WTC11 (cell line): ENCODE results near the gene FCN2. TPM values are rescaled to one million over a fixed set of nuclear protein-coding genes. Genes with fewer than 3 reads are reported as not detected.

ENCODE experiments used
- ATAC-seq: fragments of 200-7000 bp; cut with Tn5 transposase; 2 replicates; pipeline ENCODE4 v1.10.0; 2021; ENCODE audit warnings: mild to moderate bottlenecking, moderate library complexity
- CTCF ChIA-PET: fragments of 300-600 bp; sonication (Branson Sonifier 250); formaldehyde crosslinking; loops from one replicate; lab custom pipeline; 2021; ENCODE audit warnings: antibody characterized with exemption; lab: Charles Lee
- POLR2A ChIA-PET: fragments of 350-600 bp; sonication (Branson Sonifier 250); formaldehyde crosslinking; loops from one replicate; lab custom pipeline; 2021; ENCODE audit warnings: antibody characterized with exemption; lab: Charles Lee
- DNase-seq: peaks from one replicate; pipeline ENCODE4 v3.0.0; 2021; ENCODE audit warnings: low spot score
- H3K27ac Mint-ChIP-seq: 2 replicates; pipeline ENCODE4 v1.8.0; 2021; ENCODE audit warnings: mixed read lengths
- H3K27me3 Mint-ChIP-seq: 2 replicates; pipeline ENCODE4 v1.8.0; 2021; ENCODE audit warnings: low read depth, mild to moderate bottlenecking, moderate library complexity, mixed read lengths
- H3K36me3 Mint-ChIP-seq: 2 replicates; pipeline ENCODE4 v1.8.0; 2021; ENCODE audit warnings: mixed read lengths
- H3K4me1 Mint-ChIP-seq: 2 replicates; pipeline ENCODE4 v1.8.0; 2022; ENCODE audit warnings: mixed read lengths
- H3K4me3 Mint-ChIP-seq: 2 replicates; pipeline ENCODE4 v1.8.0; 2021; ENCODE audit warnings: mild to moderate bottlenecking, moderate library complexity, mixed read lengths
- H3K9me3 Mint-ChIP-seq: 2 replicates; pipeline ENCODE4 v1.8.0; 2021; ENCODE audit warnings: mixed read lengths
- CREB1 ChIP-seq: sonication (generic); formaldehyde crosslinking; IDR thresholded peaks from 2 replicates; pipeline ENCODE4 v1.8.0; 2023; ENCODE audit warnings: mild to moderate bottlenecking, missing genetic modification reagents
- CREM ChIP-seq: sonication (generic); formaldehyde crosslinking; IDR thresholded peaks from 2 replicates; pipeline ENCODE4 v1.8.1; 2022; ENCODE audit warnings: mild to moderate bottlenecking, missing genetic modification reagents, moderate library complexity
- FOXP1 ChIP-seq: sonication (generic); formaldehyde crosslinking; IDR thresholded peaks from 2 replicates; pipeline ENCODE4 v1.8.0; 2022; ENCODE audit warnings: missing genetic modification reagents, mild to moderate bottlenecking, moderate library complexity, borderline replicate concordance
- GRHL2 ChIP-seq: fragments of 250-450 bp; sonication (Bioruptor Pico); IDR thresholded peaks from 2 replicates; pipeline ENCODE4 v1.8.0; 2022; ENCODE audit warnings: mild to moderate bottlenecking, moderate library complexity; ENCODE audit not compliant: insufficient replicate concordance, severe bottlenecking
- JAZF1 ChIP-seq: fragments of 250-450 bp; sonication (Bioruptor Pico); IDR thresholded peaks from 2 replicates; pipeline ENCODE4 v1.9.0; 2021; ENCODE audit warnings: moderate library complexity, mild to moderate bottlenecking, inconsistent platforms
- KAT7 ChIP-seq: sonication (generic); formaldehyde crosslinking; IDR thresholded peaks from 2 replicates; pipeline ENCODE4 v1.8.1; 2023; ENCODE audit warnings: missing genetic modification reagents, mild to moderate bottlenecking, borderline replicate concordance
- MXD4 ChIP-seq: fragments of 250-450 bp; sonication (Bioruptor Pico); IDR thresholded peaks from 2 replicates; pipeline ENCODE4 v1.8.0; 2021; ENCODE audit warnings: mild to moderate bottlenecking, moderate library complexity, borderline replicate concordance
- NFYB ChIP-seq: sonication (generic); formaldehyde crosslinking; conservative IDR thresholded peaks from 2 replicates; pipeline ENCODE4 v1.8.0; 2022; ENCODE audit warnings: low read depth, missing genetic modification reagents
- ZBTB21 ChIP-seq: sonication (generic); formaldehyde crosslinking; IDR thresholded peaks from 2 replicates; pipeline ENCODE4 v1.8.1; 2023; ENCODE audit warnings: mild to moderate bottlenecking, missing genetic modification reagents, borderline replicate concordance
- ZNF138 ChIP-seq: sonication (generic); formaldehyde crosslinking; conservative IDR thresholded peaks from 2 replicates; pipeline ENCODE4 v1.8.1; 2022; ENCODE audit warnings: mild to moderate bottlenecking, moderate library complexity, missing genetic modification reagents
- ZNF263 ChIP-seq: sonication (generic); formaldehyde crosslinking; IDR thresholded peaks from 2 replicates; pipeline ENCODE4 v1.8.1; 2022; ENCODE audit warnings: low read depth, mild to moderate bottlenecking, moderate library complexity, missing genetic modification reagents
- ZNF671 ChIP-seq: fragments of 250-450 bp; sonication (Bioruptor Pico); IDR thresholded peaks from 2 replicates; pipeline ENCODE4 v1.8.0; 2021; ENCODE audit warnings: mild to moderate bottlenecking
- total RNA-seq: library from RNA; stranded (reverse); gene quantifications from 3 replicates; pipeline ENCODE4 v1.2.3, GENCODE V29; 2021
- TF ChIP-seq, protein P1 (sequence below): sonication (generic); formaldehyde crosslinking; IDR thresholded peaks from 2 replicates; pipeline ENCODE4 v1.8.1; 2023; ENCODE audit warnings: mild to moderate bottlenecking, missing genetic modification reagents
- TF ChIP-seq, protein P2 (sequence below): sonication (generic); formaldehyde crosslinking; IDR thresholded peaks from 2 replicates; pipeline ENCODE4 v1.8.1; 2023; ENCODE audit warnings: mild to moderate bottlenecking, missing genetic modification reagents, borderline replicate concordance
- TF ChIP-seq, protein P3 (sequence below): sonication (generic); formaldehyde crosslinking; conservative IDR thresholded peaks from 2 replicates; pipeline ENCODE4 v1.8.1; 2022; ENCODE audit warnings: mild to moderate bottlenecking, missing genetic modification reagents
- TF ChIP-seq, protein P4 (sequence below): sonication (generic); formaldehyde crosslinking; IDR thresholded peaks from 2 replicates; pipeline ENCODE4 v1.8.1; 2022; ENCODE audit warnings: low read depth, missing genetic modification reagents, borderline replicate concordance
- TF ChIP-seq, protein P5 (sequence below): sonication (generic); formaldehyde crosslinking; IDR thresholded peaks from 2 replicates; pipeline ENCODE4 v1.8.1; 2023; ENCODE audit warnings: mild to moderate bottlenecking, missing genetic modification reagents, moderate library complexity
- TF ChIP-seq, protein P6 (sequence below): fragments of 250-450 bp; sonication (Bioruptor Pico); IDR thresholded peaks from 2 replicates; pipeline ENCODE4 v1.9.0; 2021; ENCODE audit warnings: mild to moderate bottlenecking
- TF ChIP-seq, protein P7 (sequence below): fragments of 250-450 bp; sonication (Bioruptor Pico); IDR thresholded peaks from 2 replicates; pipeline ENCODE4 v2.1.2; 2022; ENCODE audit warnings: mild to moderate bottlenecking, moderate library complexity
- TF ChIP-seq, protein P8 (sequence below): sonication (generic); formaldehyde crosslinking; IDR thresholded peaks from 2 replicates; pipeline ENCODE4 v1.8.1; 2022; ENCODE audit warnings: low read depth, mild to moderate bottlenecking, moderate library complexity, missing genetic modification reagents, borderline replicate concordance

Gene FCN2
- total RNA-seq, 1 experiment from 2014 or later = not detected

DNA sequence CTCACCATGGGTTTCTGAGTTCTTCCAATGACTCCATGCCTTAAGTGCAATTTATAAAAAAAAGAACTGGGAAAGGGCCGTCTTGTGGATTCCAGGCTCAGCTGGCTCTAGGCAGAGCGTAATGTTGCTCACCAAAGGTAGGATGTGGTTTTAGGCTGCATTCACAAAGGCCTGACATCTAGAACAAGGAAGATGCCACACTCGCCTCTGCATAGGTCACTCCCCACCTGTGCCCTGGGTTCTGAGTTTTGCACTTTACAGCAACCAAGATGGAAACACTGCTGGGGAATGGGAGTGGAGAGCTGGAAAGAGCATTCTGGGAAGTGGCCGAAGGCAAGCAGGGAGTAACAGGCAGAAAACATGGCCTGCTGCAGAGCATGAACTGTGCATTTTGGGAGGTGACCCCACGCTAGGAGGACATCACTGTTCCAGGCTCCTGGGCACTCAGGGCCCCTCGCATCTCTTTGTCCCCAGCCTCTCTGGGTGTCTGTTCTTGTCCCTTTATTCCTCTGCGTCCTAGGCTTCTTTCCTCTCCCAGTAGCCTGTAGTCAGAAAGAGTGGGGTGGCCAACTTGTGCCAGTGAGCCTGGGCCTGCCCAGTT is 12.3 kb downstream of the FCN2 start (continued):
- TF ChIP-seq, protein P1, sequence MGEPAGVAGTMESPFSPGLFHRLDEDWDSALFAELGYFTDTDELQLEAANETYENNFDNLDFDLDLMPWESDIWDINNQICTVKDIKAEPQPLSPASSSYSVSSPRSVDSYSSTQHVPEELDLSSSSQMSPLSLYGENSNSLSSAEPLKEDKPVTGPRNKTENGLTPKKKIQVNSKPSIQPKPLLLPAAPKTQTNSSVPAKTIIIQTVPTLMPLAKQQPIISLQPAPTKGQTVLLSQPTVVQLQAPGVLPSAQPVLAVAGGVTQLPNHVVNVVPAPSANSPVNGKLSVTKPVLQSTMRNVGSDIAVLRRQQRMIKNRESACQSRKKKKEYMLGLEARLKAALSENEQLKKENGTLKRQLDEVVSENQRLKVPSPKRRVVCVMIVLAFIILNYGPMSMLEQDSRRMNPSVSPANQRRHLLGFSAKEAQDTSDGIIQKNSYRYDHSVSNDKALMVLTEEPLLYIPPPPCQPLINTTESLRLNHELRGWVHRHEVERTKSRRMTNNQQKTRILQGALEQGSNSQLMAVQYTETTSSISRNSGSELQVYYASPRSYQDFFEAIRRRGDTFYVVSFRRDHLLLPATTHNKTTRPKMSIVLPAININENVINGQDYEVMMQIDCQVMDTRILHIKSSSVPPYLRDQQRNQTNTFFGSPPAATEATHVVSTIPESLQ = no peak
- no peak for TF ChIP-seq CREB1
- TF ChIP-seq, protein P2, sequence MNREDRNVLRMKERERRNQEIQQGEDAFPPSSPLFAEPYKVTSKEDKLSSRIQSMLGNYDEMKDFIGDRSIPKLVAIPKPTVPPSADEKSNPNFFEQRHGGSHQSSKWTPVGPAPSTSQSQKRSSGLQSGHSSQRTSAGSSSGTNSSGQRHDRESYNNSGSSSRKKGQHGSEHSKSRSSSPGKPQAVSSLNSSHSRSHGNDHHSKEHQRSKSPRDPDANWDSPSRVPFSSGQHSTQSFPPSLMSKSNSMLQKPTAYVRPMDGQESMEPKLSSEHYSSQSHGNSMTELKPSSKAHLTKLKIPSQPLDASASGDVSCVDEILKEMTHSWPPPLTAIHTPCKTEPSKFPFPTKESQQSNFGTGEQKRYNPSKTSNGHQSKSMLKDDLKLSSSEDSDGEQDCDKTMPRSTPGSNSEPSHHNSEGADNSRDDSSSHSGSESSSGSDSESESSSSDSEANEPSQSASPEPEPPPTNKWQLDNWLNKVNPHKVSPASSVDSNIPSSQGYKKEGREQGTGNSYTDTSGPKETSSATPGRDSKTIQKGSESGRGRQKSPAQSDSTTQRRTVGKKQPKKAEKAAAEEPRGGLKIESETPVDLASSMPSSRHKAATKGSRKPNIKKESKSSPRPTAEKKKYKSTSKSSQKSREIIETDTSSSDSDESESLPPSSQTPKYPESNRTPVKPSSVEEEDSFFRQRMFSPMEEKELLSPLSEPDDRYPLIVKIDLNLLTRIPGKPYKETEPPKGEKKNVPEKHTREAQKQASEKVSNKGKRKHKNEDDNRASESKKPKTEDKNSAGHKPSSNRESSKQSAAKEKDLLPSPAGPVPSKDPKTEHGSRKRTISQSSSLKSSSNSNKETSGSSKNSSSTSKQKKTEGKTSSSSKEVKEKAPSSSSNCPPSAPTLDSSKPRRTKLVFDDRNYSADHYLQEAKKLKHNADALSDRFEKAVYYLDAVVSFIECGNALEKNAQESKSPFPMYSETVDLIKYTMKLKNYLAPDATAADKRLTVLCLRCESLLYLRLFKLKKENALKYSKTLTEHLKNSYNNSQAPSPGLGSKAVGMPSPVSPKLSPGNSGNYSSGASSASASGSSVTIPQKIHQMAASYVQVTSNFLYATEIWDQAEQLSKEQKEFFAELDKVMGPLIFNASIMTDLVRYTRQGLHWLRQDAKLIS = no peak
- no peak for TF ChIP-seq ZNF671 (CRISPR knock-in tag)
- TF ChIP-seq, protein P3, sequence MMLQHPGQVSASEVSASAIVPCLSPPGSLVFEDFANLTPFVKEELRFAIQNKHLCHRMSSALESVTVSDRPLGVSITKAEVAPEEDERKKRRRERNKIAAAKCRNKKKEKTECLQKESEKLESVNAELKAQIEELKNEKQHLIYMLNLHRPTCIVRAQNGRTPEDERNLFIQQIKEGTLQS (CRISPR knock-in tag) = no peak
- no peak for TF ChIP-seq GRHL2 (CRISPR knock-in tag)
- TF ChIP-seq JAZF1 (CRISPR knock-in tag) = no peak
- TF ChIP-seq, protein P4, sequence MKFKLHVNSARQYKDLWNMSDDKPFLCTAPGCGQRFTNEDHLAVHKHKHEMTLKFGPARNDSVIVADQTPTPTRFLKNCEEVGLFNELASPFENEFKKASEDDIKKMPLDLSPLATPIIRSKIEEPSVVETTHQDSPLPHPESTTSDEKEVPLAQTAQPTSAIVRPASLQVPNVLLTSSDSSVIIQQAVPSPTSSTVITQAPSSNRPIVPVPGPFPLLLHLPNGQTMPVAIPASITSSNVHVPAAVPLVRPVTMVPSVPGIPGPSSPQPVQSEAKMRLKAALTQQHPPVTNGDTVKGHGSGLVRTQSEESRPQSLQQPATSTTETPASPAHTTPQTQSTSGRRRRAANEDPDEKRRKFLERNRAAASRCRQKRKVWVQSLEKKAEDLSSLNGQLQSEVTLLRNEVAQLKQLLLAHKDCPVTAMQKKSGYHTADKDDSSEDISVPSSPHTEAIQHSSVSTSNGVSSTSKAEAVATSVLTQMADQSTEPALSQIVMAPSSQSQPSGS (CRISPR knock-in tag) = no peak
- TF ChIP-seq, all 79 proteins: peak for 0

DNA sequence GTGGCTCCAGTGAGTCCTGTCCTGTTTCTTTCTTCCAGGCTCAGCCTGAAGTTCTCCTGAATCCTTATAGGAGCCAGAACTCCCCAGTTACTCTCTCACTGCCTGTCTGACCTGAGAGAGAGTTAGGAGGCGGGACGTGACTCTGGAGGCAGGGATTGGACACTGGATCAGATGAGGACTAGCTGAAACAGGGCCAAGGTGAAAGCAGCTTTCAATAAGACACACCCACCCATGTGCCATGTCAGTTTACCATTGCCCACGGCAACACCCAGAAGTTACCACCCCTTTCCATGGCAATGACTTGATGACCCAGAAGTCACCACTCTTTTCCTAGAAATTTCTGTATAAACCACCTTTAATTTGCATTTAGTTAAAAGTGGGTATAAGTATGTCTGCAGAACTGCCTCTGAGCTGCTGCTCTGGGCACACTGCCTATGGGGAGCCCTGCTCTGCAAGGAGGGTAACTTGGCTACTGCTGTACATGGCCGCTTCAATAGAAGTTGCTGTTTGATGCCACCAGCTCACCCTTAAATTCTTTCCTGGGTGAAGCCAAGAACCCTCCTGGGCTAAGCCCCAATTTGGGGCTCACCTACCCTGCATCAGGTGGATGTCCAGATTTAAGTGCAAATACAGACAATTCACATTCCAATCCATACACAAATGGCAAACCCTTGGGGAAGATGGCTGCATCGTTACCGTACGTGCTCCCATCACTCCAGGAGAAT is 13.7 kb downstream of the FCN2 start:
- no peaks in the 10 kb centered on the region for H3K4me1 Mint-ChIP-seq
- peaks cover 28% of the 10 kb centered on the region for H3K9me3 Mint-ChIP-seq
- ATAC-seq = no peak
- H3K36me3 Mint-ChIP-seq = peaks cover 12% of the 10 kb centered on the region
- POLR2A ChIA-PET = no interaction called here
- H3K4me3 Mint-ChIP-seq = no peak overlapping the region
- TF ChIP-seq NFYB = no peak
- TF ChIP-seq MXD4 = no peak
- TF ChIP-seq, protein P4 (CRISPR knock-in tag) = no peak
- TF ChIP-seq, protein P5, sequence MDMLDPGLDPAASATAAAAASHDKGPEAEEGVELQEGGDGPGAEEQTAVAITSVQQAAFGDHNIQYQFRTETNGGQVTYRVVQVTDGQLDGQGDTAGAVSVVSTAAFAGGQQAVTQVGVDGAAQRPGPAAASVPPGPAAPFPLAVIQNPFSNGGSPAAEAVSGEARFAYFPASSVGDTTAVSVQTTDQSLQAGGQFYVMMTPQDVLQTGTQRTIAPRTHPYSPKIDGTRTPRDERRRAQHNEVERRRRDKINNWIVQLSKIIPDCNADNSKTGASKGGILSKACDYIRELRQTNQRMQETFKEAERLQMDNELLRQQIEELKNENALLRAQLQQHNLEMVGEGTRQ = no peak
- TF ChIP-seq CREM (CRISPR knock-in tag) = no peak
- TF ChIP-seq, protein P6, sequence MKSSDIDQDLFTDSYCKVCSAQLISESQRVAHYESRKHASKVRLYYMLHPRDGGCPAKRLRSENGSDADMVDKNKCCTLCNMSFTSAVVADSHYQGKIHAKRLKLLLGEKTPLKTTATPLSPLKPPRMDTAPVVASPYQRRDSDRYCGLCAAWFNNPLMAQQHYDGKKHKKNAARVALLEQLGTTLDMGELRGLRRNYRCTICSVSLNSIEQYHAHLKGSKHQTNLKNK = no peak
- TF ChIP-seq ZBTB21 (CRISPR knock-in tag) = no peak
- TF ChIP-seq, protein P7, sequence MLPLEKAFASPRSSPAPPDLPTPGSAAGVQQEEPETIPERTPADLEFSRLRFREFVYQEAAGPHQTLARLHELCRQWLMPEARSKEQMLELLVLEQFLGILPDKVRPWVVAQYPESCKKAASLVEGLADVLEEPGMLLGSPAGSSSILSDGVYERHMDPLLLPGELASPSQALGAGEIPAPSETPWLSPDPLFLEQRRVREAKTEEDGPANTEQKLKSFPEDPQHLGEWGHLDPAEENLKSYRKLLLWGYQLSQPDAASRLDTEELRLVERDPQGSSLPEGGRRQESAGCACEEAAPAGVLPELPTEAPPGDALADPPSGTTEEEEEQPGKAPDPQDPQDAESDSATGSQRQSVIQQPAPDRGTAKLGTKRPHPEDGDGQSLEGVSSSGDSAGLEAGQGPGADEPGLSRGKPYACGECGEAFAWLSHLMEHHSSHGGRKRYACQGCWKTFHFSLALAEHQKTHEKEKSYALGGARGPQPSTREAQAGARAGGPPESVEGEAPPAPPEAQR (CRISPR knock-in tag) = no peak
- TF ChIP-seq ZNF138 (CRISPR knock-in tag) = no peak
- no peak for TF ChIP-seq ZNF263 (CRISPR knock-in tag)
- TF ChIP-seq, protein P8, sequence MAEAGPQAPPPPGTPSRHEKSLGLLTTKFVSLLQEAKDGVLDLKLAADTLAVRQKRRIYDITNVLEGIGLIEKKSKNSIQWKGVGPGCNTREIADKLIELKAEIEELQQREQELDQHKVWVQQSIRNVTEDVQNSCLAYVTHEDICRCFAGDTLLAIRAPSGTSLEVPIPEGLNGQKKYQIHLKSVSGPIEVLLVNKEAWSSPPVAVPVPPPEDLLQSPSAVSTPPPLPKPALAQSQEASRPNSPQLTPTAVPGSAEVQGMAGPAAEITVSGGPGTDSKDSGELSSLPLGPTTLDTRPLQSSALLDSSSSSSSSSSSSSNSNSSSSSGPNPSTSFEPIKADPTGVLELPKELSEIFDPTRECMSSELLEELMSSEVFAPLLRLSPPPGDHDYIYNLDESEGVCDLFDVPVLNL = no peak
- TF ChIP-seq FOXP1 (CRISPR knock-in tag) = no peak
- no peak for TF ChIP-seq KAT7 (CRISPR knock-in tag)
- no peaks in the 10 kb centered on the region; the same call in 1 of the 2 replicates for H3K27me3 Mint-ChIP-seq
- CTCF ChIA-PET = no interaction called here
- H3K27ac Mint-ChIP-seq = no peak overlapping the region
- DNase-seq = no peak
